PC-3 (cell line): Measurements from ENCODE around the gene TRIM24. TPM values are rescaled to one million over a fixed set of nuclear protein-coding genes. Genes with fewer than 3 reads are reported as not detected.

Experiments used
- ATAC-seq: fragments of 200-7000 bp; cut with Tn5 transposase; 2 replicates; pipeline ENCODE4 v1.9.1; 2020; ENCODE audit warnings: mild to moderate bottlenecking, moderate library complexity
- BruUV-seq: library from RNA; stranded (reverse); fragments of 400-500 nt; replicated peaks from 2 replicates; lab custom pipeline; 2021; lab: Mats Ljungman, UMichigan
- CTCF ChIA-PET: fragments of 300-600 bp; sonication (Branson Sonifier 250); formaldehyde crosslinking; loops from one replicate; lab custom pipeline; 2022; ENCODE audit warnings: antibody characterized with exemption; lab: Charles Lee
- POLR2A ChIA-PET: fragments of 300-600 bp; sonication (Branson Sonifier 250); formaldehyde crosslinking; loops from one replicate; lab custom pipeline; 2022; ENCODE audit warnings: antibody characterized with exemption; ENCODE audit not compliant: unreplicated experiment; lab: Charles Lee
- DNase-seq: peaks from one replicate; pipeline ENCODE4 v3.0.0-alpha.2; 2015
- H2AFZ ChIP-seq: fragments of 300-600 bp; sonication (generic); 2 replicates; pipeline ENCODE4 v1.6.0; 2016; ENCODE audit warnings: antibody characterized with exemption, low read length
- H3F3A ChIP-seq: fragments of 300-600 bp; sonication (generic); one replicate; pipeline ENCODE4 v1.6.0; 2017; ENCODE audit warnings: antibody characterized with exemption, low read length, control low read depth, mild to moderate bottlenecking; ENCODE audit not compliant: unreplicated experiment
- H3K27ac ChIP-seq: fragments of 300-600 bp; sonication (generic); 2 replicates; pipeline ENCODE4 v1.5.1; 2016; ENCODE audit warnings: mild to moderate bottlenecking, low read length
- H3K27me3 ChIP-seq: fragments of 300-600 bp; sonication (generic); 2 replicates; pipeline ENCODE4 v1.6.1; 2016; ENCODE audit warnings: low read length, mixed read lengths
- H3K36me3 ChIP-seq: fragments of 300-600 bp; sonication (generic); 2 replicates; pipeline ENCODE4 v1.6.1; 2016; ENCODE audit warnings: low read depth, mixed run types, low read length, mixed read lengths
- H3K4me1 ChIP-seq: fragments of 300-600 bp; sonication (generic); 2 replicates; pipeline ENCODE4 v1.5.1; 2016; ENCODE audit warnings: low read length; ENCODE audit not compliant: insufficient read depth
- H3K4me2 ChIP-seq: fragments of 300-600 bp; sonication (generic); 2 replicates; pipeline ENCODE4 v1.6.0; 2016; ENCODE audit warnings: low read length
- H3K4me3 ChIP-seq: fragments of 300-600 bp; sonication (generic); 2 replicates; pipeline ENCODE4 v1.5.1; 2016; ENCODE audit warnings: mild to moderate bottlenecking, low read length, mixed read lengths
- H3K79me2 ChIP-seq: fragments of 300-600 bp; sonication (generic); 2 replicates; pipeline ENCODE4 v1.6.1; 2017; ENCODE audit warnings: low read length, mixed read lengths
- H3K9ac ChIP-seq: fragments of 300-600 bp; sonication (generic); 2 replicates; pipeline ENCODE4 v1.6.0; 2016; ENCODE audit warnings: mild to moderate bottlenecking, low read length
- H3K9me2 ChIP-seq: fragments of 300-600 bp; sonication (generic); replicated peaks from 2 replicates; pipeline ENCODE4 v1.6.1; 2016; ENCODE audit warnings: mixed run types, low read length, mixed read lengths
- H3K9me3 ChIP-seq: fragments of 300-600 bp; sonication (generic); 2 replicates; pipeline ENCODE4 v1.6.1; 2016; ENCODE audit warnings: low read length, mixed read lengths
- H4K20me1 ChIP-seq: fragments of 300-600 bp; sonication (generic); 2 replicates; pipeline ENCODE4 v1.6.1; 2016; ENCODE audit warnings: low read length, mixed read lengths
- EZH2 ChIP-seq: fragments of 300-600 bp; sonication (generic); IDR thresholded peaks from one replicate; pipeline ENCODE4 v1.6.1; 2017; ENCODE audit warnings: antibody characterized with exemption, mild to moderate bottlenecking, low read length; ENCODE audit not compliant: unreplicated experiment
- EZH2phosphoT487 ChIP-seq: fragments of 300-600 bp; sonication (generic); IDR thresholded peaks from 2 replicates; pipeline ENCODE4 v1.6.1; 2018; ENCODE audit warnings: mild to moderate bottlenecking, antibody characterized with exemption, low read length, borderline replicate concordance
- intact Hi-C: fragments of 100-400 bp; cut with micrococcal nuclease; formaldehyde crosslinking; loops from 2 replicates; pipeline ENCODE4 v1.9.0; 2023
- total RNA-seq: library from RNA; depleted of rRNA; stranded (reverse); fragments of >200 nt; gene quantifications from 2 replicates; pipeline ENCODE4 v1.2.3, GENCODE V29; 2014
- TF ChIP-seq, protein P1 (sequence below): fragments of 300-600 bp; sonication (generic); conservative IDR thresholded peaks from 2 replicates; pipeline ENCODE4 v1.5.1; 2017; ENCODE audit warnings: antibody characterized with exemption, low read depth, mild to moderate bottlenecking, low read length

Gene TRIM24
- total RNA-seq, 1 experiment from 2014 or later: 12.9 TPM

- H3F3A ChIP-seq: no peaks in the 10 kb centered on the region
- no peak overlapping the region for H2AFZ ChIP-seq
- TF ChIP-seq, protein P1, sequence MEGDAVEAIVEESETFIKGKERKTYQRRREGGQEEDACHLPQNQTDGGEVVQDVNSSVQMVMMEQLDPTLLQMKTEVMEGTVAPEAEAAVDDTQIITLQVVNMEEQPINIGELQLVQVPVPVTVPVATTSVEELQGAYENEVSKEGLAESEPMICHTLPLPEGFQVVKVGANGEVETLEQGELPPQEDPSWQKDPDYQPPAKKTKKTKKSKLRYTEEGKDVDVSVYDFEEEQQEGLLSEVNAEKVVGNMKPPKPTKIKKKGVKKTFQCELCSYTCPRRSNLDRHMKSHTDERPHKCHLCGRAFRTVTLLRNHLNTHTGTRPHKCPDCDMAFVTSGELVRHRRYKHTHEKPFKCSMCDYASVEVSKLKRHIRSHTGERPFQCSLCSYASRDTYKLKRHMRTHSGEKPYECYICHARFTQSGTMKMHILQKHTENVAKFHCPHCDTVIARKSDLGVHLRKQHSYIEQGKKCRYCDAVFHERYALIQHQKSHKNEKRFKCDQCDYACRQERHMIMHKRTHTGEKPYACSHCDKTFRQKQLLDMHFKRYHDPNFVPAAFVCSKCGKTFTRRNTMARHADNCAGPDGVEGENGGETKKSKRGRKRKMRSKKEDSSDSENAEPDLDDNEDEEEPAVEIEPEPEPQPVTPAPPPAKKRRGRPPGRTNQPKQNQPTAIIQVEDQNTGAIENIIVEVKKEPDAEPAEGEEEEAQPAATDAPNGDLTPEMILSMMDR: no peak
- no peak for TF ChIP-seq EZH2
- TF ChIP-seq EZH2phosphoT487: no peak
- no TSS peak for BruUV-seq
- ATAC-seq (no peak), DNase-seq (no peak)
- H3K4me2 ChIP-seq: no peak overlapping the region
- no peaks in the 10 kb centered on the region for H3K9me2 ChIP-seq
- no peaks in the 10 kb centered on the region for H4K20me1 ChIP-seq
- H3K9ac ChIP-seq: no peak overlapping the region
- no peak overlapping the region for H3K27ac ChIP-seq
- no peaks in the 10 kb centered on the region for H3K9me3 ChIP-seq
- CTCF ChIA-PET: no interaction called here
- POLR2A ChIA-PET: interaction anchor here (0.6 kb wide), 1 partner anchor 13 kb away, joined by 5 read pairs; no protein-coding TSS in a partner anchor
- H3K4me3 ChIP-seq: no peak overlapping the region
- H3K4me1 ChIP-seq: no peaks in the 10 kb centered on the region
- no peaks in the 10 kb centered on the region for H3K79me2 ChIP-seq
- H3K27me3 ChIP-seq: no peaks in the 10 kb centered on the region
- H3K36me3 ChIP-seq: no peaks in the 10 kb centered on the region
- intact Hi-C loops: no loop called here
These were observed 165.2 kb downstream of the TRIM24 start for GRCh38 chr7:138625084-138625848.

DNA sequence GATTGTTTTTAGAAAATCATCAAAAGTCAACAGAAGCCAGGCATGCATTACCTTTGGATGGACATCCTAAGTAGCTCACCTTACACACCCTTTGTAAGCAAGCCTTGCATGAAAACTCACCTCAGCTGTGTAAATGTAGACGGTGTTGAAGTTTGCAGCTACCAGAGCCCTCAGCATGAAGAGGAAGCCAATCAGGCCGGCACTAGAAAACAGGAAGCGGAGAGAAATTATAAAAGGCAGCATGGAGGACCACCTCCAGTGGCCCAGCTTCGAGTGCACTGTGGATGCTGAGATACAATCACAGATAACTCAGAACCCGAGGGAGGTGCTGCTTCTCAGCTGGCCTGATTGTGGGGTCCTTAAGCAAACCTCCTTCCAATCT lies 165.8 kb downstream of the TRIM24 start:
- Histone ChIP-seq H3K4me1 (no peaks in the 10 kb centered on the region), H3K9me2 (no peaks in the 10 kb centered on the region), H2AFZ (no peak overlapping the region), H3K4me2 (no peak overlapping the region), H3K9me3 (no peaks in the 10 kb centered on the region), H3K9ac (no peak overlapping the region), H3K27ac (no peak overlapping the region), H3K27me3 (no peaks in the 10 kb centered on the region), H4K20me1 (no peaks in the 10 kb centered on the region), H3K36me3 (no peaks in the 10 kb centered on the region), H3K4me3 (no peak overlapping the region), H3F3A (no peaks in the 10 kb centered on the region), H3K79me2 (no peaks in the 10 kb centered on the region)
- ATAC-seq (no peak), DNase-seq (no peak)
- CTCF ChIA-PET: no interaction called here
- TF ChIP-seq EZH2phosphoT487: no peak
- TF ChIP-seq, protein P1: no peak
- no peak for TF ChIP-seq EZH2
- POLR2A ChIA-PET: no interaction called here
- BruUV-seq: no TSS peak
- intact Hi-C loops: no loop called here

DNA sequence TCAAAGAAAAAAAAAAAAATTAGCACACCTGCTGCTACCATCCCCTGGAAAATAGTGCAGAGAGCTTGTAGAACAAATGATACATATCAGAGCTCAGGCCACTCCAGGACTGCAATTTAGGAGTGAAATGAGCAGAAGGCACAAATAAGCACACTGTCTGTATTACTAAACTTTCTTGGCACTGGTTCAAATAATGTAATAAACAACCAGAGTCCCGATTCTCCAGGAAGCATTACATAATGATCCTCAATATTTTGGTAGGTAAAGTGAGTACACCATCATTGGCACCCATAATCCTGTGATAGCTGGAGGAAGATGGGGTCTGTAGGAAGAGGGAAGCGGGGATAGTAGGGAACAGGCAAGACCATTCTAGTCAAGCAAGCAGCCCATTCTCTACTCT lies 166.8 kb downstream of the TRIM24 start:
- TF ChIP-seq EZH2phosphoT487 (no peak), EZH2 (no peak)
- TF ChIP-seq, protein P1: no peak
- CTCF ChIA-PET: no interaction called here
- H3K4me1 ChIP-seq: no peaks in the 10 kb centered on the region

More for the DNA sequence above, 166.8 kb downstream of the TRIM24 start:
- POLR2A ChIA-PET: no interaction called here
- Histone ChIP-seq H3K27ac (no peak overlapping the region), H3F3A (no peaks in the 10 kb centered on the region), H3K79me2 (no peaks in the 10 kb centered on the region), H4K20me1 (no peaks in the 10 kb centered on the region), H2AFZ (no peak overlapping the region), H3K36me3 (no peaks in the 10 kb centered on the region), H3K27me3 (no peaks in the 10 kb centered on the region), H3K9me2 (no peaks in the 10 kb centered on the region), H3K9me3 (no peaks in the 10 kb centered on the region), H3K4me3 (no peak overlapping the region), H3K4me2 (no peak overlapping the region), H3K9ac (no peak overlapping the region)
- DNase-seq (no peak), ATAC-seq (no peak)
- no TSS peak for BruUV-seq
- intact Hi-C loops: no loop called here
